GM12892 (cell line): Measurements from ENCODE around the gene SKIC2.

Source experiments
- POLR2A ChIP-seq: IDR thresholded peaks from 2 replicates; pipeline ENCODE4 v1.6.1; 2011; ENCODE audit warnings: low read depth, low read length, control low read depth
- POLR2AphosphoS5 ChIP-seq: IDR thresholded peaks from 2 replicates; pipeline ENCODE4 v1.6.1; 2011; ENCODE audit warnings: low read depth, low read length, control low read depth
- TAF1 ChIP-seq: IDR thresholded peaks from 2 replicates; pipeline ENCODE4 v1.6.1; 2011; ENCODE audit warnings: low read depth, mild to moderate bottlenecking, control low read depth, low read length, borderline replicate concordance

DNA sequence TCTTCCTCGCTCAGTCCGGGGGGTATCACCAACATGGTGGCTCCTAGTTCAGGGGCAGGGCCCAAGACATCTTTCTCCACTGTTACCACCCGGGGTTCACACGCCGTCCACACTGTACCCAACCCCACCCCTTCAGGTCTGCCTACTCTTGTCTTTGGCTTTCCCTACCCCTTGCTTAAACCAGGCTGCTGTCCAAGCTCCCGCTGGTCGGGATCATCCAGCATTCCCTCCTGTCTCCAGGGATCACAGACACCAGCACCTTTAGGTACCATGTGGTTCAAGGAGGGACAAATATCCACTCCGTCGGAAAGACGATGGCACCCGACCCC lies 599 bp upstream of the SKIC2 start:
- TF ChIP-seq POLR2AphosphoS5 (no peak), POLR2A (no peak), TAF1 (no peak)
